ENCODE results near the gene CLTB.

DNA sequence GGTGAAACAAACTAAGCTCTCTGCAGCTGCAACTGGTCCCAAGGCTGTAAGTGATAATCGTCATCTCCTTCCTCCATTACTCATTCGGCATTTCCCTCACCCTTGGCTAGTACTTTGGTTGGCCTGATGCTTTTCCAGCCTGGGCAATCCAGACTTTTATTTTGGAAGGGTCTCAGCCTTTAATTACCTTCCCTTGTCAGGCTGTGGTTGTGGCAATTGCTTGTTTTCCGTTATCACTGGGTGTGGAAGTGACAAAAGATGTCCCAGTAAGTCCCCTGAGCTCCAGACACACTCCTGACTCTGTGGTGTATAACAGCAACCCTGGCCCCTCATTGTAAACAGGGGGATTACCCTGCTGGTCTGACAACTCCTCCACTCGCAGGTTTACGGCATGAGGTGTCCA lies 25.6 kb upstream of the CLTB start:
- no peak for TF ChIP-seq POLR2A (IDR thresholded peaks at IDR 0.05)
- no peak for TF ChIP-seq CTCF (IDR thresholded peaks at IDR 0.05)

All from esophagus squamous epithelium (tissue), 4 donors.